CD4-positive, CD25-positive, alpha-beta regulatory T cell (primary cell): ENCODE data around the gene ATF4. TPM values are rescaled to one million over a fixed set of nuclear protein-coding genes. Genes with fewer than 3 reads are reported as not detected.

Source experiments
- polyA plus RNA-seq, 4 donors: library from polyadenylated mRNA; unstranded; fragments of 300-500 nt; fragmentation: Illumina TruSeq; gene quantifications; one replicate each; pipeline ENCODE4 v1.2.3, GENCODE V29; 2021
- total RNA-seq: library from RNA; stranded (reverse); gene quantifications from one replicate; pipeline ENCODE4 v1.2.3, GENCODE V29; 2022

Gene ATF4
- total and polyA plus RNA-seq, 5 donors from 2014 or later: 58.2 to 246 (median 70.5) TPM

Other genes with a start within 250 kb of the ATF4 start
- gene RPL3, start 200.9 kb upstream of the ATF4 start, total RNA-seq: 2,127 TPM
- 1,000 to 10,000 TPM; 1,978 to 4,217 (median 3,375) TPM for gene RPL3, start 200.9 kb upstream of the ATF4 start, polyA plus RNA-seq
- gene SYNGR1, start 170.6 kb upstream of the ATF4 start, total RNA-seq: 1.1 TPM
- under 1 TPM; 0.22 to 0.95 (median 0.42) TPM for gene SYNGR1, start 170.6 kb upstream of the ATF4 start, polyA plus RNA-seq
- 20.2 TPM for gene TAB1, start 120.8 kb upstream of the ATF4 start, total RNA-seq
- 1 to 10 TPM; 2.5 to 6.2 (median 2.8) TPM for gene TAB1, start 120.8 kb upstream of the ATF4 start, polyA plus RNA-seq
- 0.12 TPM for gene MGAT3, start 63.5 kb upstream of the ATF4 start, total RNA-seq
- not detected for gene MGAT3, start 63.5 kb upstream of the ATF4 start, polyA plus RNA-seq
- gene MIEF1, start 18.3 kb upstream of the ATF4 start, total RNA-seq: 16.0 TPM
- 10 to 100 TPM; 24.0 to 39.8 (median 29.8) TPM for gene MIEF1, start 18.3 kb upstream of the ATF4 start, polyA plus RNA-seq
- gene RPS19BP1, start 12.2 kb downstream of the ATF4 start, total RNA-seq: 42.9 TPM
- 100 to 1,000 TPM; 102 to 117 (median 110) TPM for gene RPS19BP1, start 12.2 kb downstream of the ATF4 start, polyA plus RNA-seq
- 10.6 TPM for gene CACNA1I, start 50.2 kb downstream of the ATF4 start, total RNA-seq
- under 1 TPM; 0.06 to 0.45 (median 0.30) TPM for gene CACNA1I, start 50.2 kb downstream of the ATF4 start, polyA plus RNA-seq